Activated T-cell treated with anti-CD3 and anti-CD28 coated beads, Interleukin-2, amount 50 U/mL, for 1 hour (primary cell): Measurements from ENCODE around the gene GTF3C5.

ENCODE experiments used
- DNase-seq: peaks from one replicate; pipeline ENCODE4 v3.0.0-alpha.2; 2020

GTF3C5 gene

GRCh38 chr9:133098104-133098754, 67.4 kb downstream of the GTF3C5 start:
- peak; percentile 16 for DNase-seq

GRCh38 chr9:133098871-133099270, 68.1 kb downstream of the GTF3C5 start:
- DNase-seq, result peak; percentile 13

GRCh38 chr9:133099726-133100505, 69.1 kb downstream of the GTF3C5 start:
- DNase-seq, result no peak

GRCh38 chr9:133100506-133101355, 69.9 kb downstream of the GTF3C5 start:
- DNase-seq, result peak; percentile 15

GRCh38 chr9:133101356-133102189, 70.8 kb downstream of the GTF3C5 start:
- peak; percentile 13 for DNase-seq

GRCh38 chr9:133102190-133103021, 71.6 kb downstream of the GTF3C5 start:
- peak; percentile 19 for DNase-seq

- DNase-seq, result peak; percentile 67
Observed at GRCh38 chr9:133103183-133103986, 72.6 kb downstream of the GTF3C5 start.

GRCh38 chr9:133103987-133104505, 73.2 kb downstream of the GTF3C5 start:
- peak; percentile 16 for DNase-seq

GRCh38 chr9:133104718-133105460, 74.1 kb downstream of the GTF3C5 start:
- DNase-seq, result peak; percentile 16

GRCh38 chr9:133105461-133105770, 74.6 kb downstream of the GTF3C5 start:
- no peak for DNase-seq

- peak; percentile 15 for DNase-seq
Observed at GRCh38 chr9:133106511-133107244, 75.9 kb downstream of the GTF3C5 start.

GRCh38 chr9:133107245-133107722, 76.5 kb downstream of the GTF3C5 start:
- no peak for DNase-seq
